ENCODE results near the gene GLIS2. TPM values are rescaled to one million over a fixed set of nuclear protein-coding genes. Genes with fewer than 3 reads are reported as not detected.
A peak's percentile ranks its signal among the peaks of the same experiment; 100 is the strongest.

Gene GLIS2
- total and polyA plus RNA-seq, 2 of the 4 experiments (the other 2 are of a cell fraction): 0.36 to 8.4 TPM

DNA sequence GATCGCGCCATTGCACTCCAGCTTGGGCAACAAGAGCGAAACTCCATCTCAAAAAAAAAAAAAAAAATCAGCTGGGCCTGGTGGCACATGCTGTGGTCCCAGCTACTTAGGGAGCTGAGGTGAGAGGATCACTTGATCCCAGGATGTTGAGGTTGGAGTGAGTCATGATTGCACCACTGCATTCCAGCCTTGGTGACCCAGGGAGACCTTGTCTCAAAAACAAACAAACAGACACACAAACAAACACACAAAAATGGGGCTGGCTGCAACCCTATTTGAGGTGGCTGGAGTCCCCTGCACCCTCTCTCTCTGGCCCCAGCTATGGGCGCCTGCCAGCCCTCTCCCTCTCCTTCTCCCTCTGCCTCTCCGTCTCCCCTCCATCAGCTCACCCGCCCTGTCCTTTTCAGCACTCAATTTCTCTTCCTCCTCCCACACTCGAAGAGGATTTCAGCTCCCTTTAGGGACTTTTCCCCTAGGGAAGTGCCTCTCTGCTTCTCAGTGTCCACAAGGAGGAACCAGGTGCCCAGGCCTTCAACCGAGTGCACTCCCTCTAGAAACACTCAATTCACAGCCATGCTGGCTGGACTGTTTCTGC lies 25.5 kb upstream of the GLIS2 start (continued):
- peak; percentile 57 for TF ChIP-seq RAD21 (IDR thresholded peaks at IDR 0.05; ENCODE audit: low read length)
- no peak for TF ChIP-seq POLR2A (IDR thresholded peaks at IDR 0.05; ENCODE audit: low read depth, low read length)
- TF ChIP-seq CHD1 (IDR thresholded peaks at IDR 0.05; ENCODE audit: low read depth, low read length): no peak

- 0 out of 2 replicates have a peak overlapping the region, but pooled peaks have one; percentile 8 for H2AK5ac ChIP-seq (ENCODE audit: low read depth, low read length)
- CTCF ChIA-PET: no interaction called here
- no peak overlapping the region for H4K8ac ChIP-seq (ENCODE audit: low read depth in 2 of 2, low read length in 2 of 2)
- TF ChIP-seq NFE2L2 (IDR thresholded peaks at IDR 0.05; ENCODE audit: low read depth, low read length): no peak
- no peak for TF ChIP-seq BHLHE40 (IDR thresholded peaks at IDR 0.05; ENCODE audit: low read depth, low read length)
- TF ChIP-seq, protein P1, sequence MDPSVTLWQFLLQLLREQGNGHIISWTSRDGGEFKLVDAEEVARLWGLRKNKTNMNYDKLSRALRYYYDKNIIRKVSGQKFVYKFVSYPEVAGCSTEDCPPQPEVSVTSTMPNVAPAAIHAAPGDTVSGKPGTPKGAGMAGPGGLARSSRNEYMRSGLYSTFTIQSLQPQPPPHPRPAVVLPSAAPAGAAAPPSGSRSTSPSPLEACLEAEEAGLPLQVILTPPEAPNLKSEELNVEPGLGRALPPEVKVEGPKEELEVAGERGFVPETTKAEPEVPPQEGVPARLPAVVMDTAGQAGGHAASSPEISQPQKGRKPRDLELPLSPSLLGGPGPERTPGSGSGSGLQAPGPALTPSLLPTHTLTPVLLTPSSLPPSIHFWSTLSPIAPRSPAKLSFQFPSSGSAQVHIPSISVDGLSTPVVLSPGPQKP (IDR thresholded peaks at IDR 0.05; ENCODE audit: borderline replicate concordance, low read depth, low read length): no peak
- TF ChIP-seq MAFK (IDR thresholded peaks at IDR 0.05; ENCODE audit: low read depth, low read length): no peak
- TF ChIP-seq, protein P2, sequence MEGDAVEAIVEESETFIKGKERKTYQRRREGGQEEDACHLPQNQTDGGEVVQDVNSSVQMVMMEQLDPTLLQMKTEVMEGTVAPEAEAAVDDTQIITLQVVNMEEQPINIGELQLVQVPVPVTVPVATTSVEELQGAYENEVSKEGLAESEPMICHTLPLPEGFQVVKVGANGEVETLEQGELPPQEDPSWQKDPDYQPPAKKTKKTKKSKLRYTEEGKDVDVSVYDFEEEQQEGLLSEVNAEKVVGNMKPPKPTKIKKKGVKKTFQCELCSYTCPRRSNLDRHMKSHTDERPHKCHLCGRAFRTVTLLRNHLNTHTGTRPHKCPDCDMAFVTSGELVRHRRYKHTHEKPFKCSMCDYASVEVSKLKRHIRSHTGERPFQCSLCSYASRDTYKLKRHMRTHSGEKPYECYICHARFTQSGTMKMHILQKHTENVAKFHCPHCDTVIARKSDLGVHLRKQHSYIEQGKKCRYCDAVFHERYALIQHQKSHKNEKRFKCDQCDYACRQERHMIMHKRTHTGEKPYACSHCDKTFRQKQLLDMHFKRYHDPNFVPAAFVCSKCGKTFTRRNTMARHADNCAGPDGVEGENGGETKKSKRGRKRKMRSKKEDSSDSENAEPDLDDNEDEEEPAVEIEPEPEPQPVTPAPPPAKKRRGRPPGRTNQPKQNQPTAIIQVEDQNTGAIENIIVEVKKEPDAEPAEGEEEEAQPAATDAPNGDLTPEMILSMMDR (conservative IDR thresholded peaks at IDR 0.05; ENCODE audit: low read depth, low read length): no peak
- TF ChIP-seq RCOR1 (IDR thresholded peaks at IDR 0.05; ENCODE audit: insufficient replicate concordance, low read length): no peak
- no peak for TF ChIP-seq FOS (IDR thresholded peaks at IDR 0.05; ENCODE audit: low read depth, low read length)
- TF ChIP-seq SMC3 (IDR thresholded peaks at IDR 0.05; ENCODE audit: low read depth, low read length): no peak
- H4K5ac ChIP-seq (ENCODE audit: low read depth, low read length): no peak overlapping the region
- H3K27ac ChIP-seq (ENCODE audit: insufficient read depth, low read length): no peak overlapping the region
- H3K14ac ChIP-seq (replicated peaks; ENCODE audit: low read depth, low read length): no peak overlapping the region
- H4K20me1 ChIP-seq (ENCODE audit: insufficient read depth, low read length): no peaks in the 10 kb centered on the region; the same call in 1 of the 2 replicates
- H3K27me3 ChIP-seq (ENCODE audit: control insufficient read depth, insufficient read depth, low read length): no peaks in the 10 kb centered on the region
- DNase-seq (no peak), ATAC-seq (ENCODE audit: low read depth) (no peak)
- no peak overlapping the region for H2BK120ac ChIP-seq (ENCODE audit: low read depth, low read length)
- H3K18ac ChIP-seq (ENCODE audit: low read depth, low read length): no peak overlapping the region
- intact Hi-C loops (cut with micrococcal nuclease): no loop called here
- H3K23ac ChIP-seq (ENCODE audit: low read depth, low read length): no peak overlapping the region; the same call in 1 of the 2 replicates
- H3K4ac ChIP-seq (ENCODE audit: low read depth, low read length): no peak overlapping the region
- peaks cover 0 to 10% of the 10 kb centered on the region in 2 experiments; a peak in 1 of 4 replicates for H3K79me1 ChIP-seq (ENCODE audit: low read depth in 1 of 2, low read length in 2 of 2)
- H3K4me1 ChIP-seq (ENCODE audit: control insufficient read depth, insufficient read depth, low read length): peaks cover 21% of the 10 kb centered on the region
- WGBS, 2 experiments (ENCODE audit: extremely low coverage in 2 of 2, insufficient read length in 1 of 2): no CpG with 5 or more reads among the region's 4 CpGs
- H3K4me3 ChIP-seq (ENCODE audit: insufficient read depth, low read depth, low read length): no peak overlapping the region
- H3K9me3 ChIP-seq (ENCODE audit: control insufficient read depth, insufficient read depth, low read length): no peaks in the 10 kb centered on the region
- peaks cover 4% of the 10 kb centered on the region; the same call in 1 of the 2 replicates for H3K9me1 ChIP-seq (ENCODE audit: insufficient read depth, low read length)
- no peak overlapping the region for H2AFZ ChIP-seq (replicated peaks; ENCODE audit: low read length, poor library complexity)
- H3K9ac ChIP-seq (ENCODE audit: low read depth, low read length): no peak overlapping the region
- POLR2A ChIA-PET (ENCODE audit: unreplicated experiment): no interaction called here
- H4K91ac ChIP-seq (ENCODE audit: insufficient read depth, low read depth, low read length): 0 out of 2 replicates have a peak overlapping the region, but pooled peaks have one; percentile 39
- H2BK20ac ChIP-seq (ENCODE audit: low read depth, low read length): 0 out of 2 replicates have a peak overlapping the region, but pooled peaks have one; percentile 10
- no peak overlapping the region for H3K56ac ChIP-seq (ENCODE audit: extremely low read depth, insufficient read depth, low read length)
- H3K36me3 ChIP-seq (ENCODE audit: control insufficient read depth, insufficient read depth, low read length): no peaks in the 10 kb centered on the region
- no peak overlapping the region for H3K4me2 ChIP-seq (ENCODE audit: low read depth, low read length)
- no peak overlapping the region for H2BK15ac ChIP-seq (ENCODE audit: low read depth, low read length)
- dilution Hi-C loops (cut with HindIII; ENCODE audit: low sequenced_read_pairs, unreplicated experiment): no loop called here
- H2AK9ac ChIP-seq (replicated peaks; ENCODE audit: low read depth, low read length, poor library complexity): no peak overlapping the region
- H2BK5ac ChIP-seq (ENCODE audit: low read depth, low read length, poor library complexity, severe bottlenecking): no peak overlapping the region
- in situ Hi-C loops (cut with MboI; ENCODE audit: low sequenced_read_pairs): no loop called here
- BruUV-seq (replicated peaks): no TSS peak
These were observed 24.2 kb upstream of the GLIS2 start for GRCh38 chr16:4291699-4292098.

Measured in IMR-90 (cell line).